Keratinocyte (primary cell): ENCODE results near the gene LEMD1.

Source experiments
- EZH2 ChIP-seq: IDR thresholded peaks from one replicate; pipeline ENCODE4 v1.6.1; 2012; ENCODE audit warnings: inconsistent platforms, mild to moderate bottlenecking, low read length, moderate library complexity
- TF ChIP-seq, protein P1 (sequence below), 3 experiments: IDR thresholded peaks in 1 of 3; conservative IDR thresholded peaks in 1 of 3; optimal IDR thresholded peaks in 1 of 3; 2 replicates in 2 of 3; 3 replicates in 1 of 3; pipeline versions ENCODE3 to v1.5.1; 2011; ENCODE audit warnings: low read length in 3 of 3, mild to moderate bottlenecking in 3 of 3, moderate library complexity in 2 of 3, control low read depth in 1 of 3, inconsistent platforms in 1 of 3; ENCODE audit not compliant: insufficient read depth in 2 of 3; ENCODE audit errors: extremely low read depth in 1 of 3

DNA sequence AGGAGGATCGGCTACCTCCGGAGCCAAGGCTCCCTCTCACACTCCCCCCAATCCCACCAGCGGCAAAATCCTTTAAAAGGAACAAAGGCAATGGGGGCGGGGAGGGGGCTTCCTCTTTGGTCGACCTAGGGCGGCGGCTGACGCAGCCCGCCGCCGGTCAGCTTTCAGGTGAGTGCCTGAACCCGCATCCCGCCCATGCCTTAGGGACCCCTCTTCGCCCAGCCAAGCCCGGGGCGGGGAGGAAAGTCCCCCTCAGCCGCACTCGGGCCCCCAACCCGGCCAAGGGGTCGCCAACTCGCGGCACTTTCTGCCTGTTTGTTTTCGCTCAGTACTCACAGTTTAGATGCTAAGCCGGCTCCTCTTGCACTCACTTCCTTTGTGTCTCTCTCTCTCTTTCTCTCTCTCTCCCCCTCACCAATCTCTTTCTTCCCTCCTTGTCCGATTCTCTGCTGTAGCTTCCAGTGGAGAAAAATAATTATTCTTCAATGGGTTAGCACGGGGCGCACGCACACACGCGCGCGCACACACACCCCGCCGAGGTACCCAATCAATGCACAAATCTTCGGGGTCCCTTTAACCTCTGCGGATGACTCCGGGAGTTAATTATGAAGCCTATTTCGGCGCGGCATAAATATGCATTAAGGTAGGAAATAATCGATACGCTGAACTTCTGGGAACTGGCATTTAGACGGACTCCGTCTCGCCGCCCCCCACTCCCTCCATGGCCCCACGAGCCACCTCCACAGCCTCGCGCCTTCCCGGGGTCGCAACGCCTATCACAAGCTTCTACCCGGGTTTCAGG is 33.9 kb upstream of the LEMD1 start, which contains the start of gene BLACAT1:
- TF ChIP-seq, protein P1, sequence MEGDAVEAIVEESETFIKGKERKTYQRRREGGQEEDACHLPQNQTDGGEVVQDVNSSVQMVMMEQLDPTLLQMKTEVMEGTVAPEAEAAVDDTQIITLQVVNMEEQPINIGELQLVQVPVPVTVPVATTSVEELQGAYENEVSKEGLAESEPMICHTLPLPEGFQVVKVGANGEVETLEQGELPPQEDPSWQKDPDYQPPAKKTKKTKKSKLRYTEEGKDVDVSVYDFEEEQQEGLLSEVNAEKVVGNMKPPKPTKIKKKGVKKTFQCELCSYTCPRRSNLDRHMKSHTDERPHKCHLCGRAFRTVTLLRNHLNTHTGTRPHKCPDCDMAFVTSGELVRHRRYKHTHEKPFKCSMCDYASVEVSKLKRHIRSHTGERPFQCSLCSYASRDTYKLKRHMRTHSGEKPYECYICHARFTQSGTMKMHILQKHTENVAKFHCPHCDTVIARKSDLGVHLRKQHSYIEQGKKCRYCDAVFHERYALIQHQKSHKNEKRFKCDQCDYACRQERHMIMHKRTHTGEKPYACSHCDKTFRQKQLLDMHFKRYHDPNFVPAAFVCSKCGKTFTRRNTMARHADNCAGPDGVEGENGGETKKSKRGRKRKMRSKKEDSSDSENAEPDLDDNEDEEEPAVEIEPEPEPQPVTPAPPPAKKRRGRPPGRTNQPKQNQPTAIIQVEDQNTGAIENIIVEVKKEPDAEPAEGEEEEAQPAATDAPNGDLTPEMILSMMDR (optimal IDR thresholded peaks at IDR 0.05 in 1 of 3, IDR thresholded peaks at IDR 0.05 in 1 of 3, conservative IDR thresholded peaks at IDR 0.05 in 1 of 3; ENCODE audit: extremely low read depth in 1 of 3, insufficient read depth in 2 of 3, low read length in 3 of 3) = no peak
- TF ChIP-seq EZH2 = peak; percentile 82
